ENCODE results near the gene TAS1R3.
A peak's percentile ranks its signal among the peaks of the same experiment; 100 is the strongest.
"Not testable (repeated sequence)": the region's sequence is repeated elsewhere in the genome, so short reads cannot be mapped to it uniquely, and the experiment has no call there.

The TAS1R3 gene

DNA sequence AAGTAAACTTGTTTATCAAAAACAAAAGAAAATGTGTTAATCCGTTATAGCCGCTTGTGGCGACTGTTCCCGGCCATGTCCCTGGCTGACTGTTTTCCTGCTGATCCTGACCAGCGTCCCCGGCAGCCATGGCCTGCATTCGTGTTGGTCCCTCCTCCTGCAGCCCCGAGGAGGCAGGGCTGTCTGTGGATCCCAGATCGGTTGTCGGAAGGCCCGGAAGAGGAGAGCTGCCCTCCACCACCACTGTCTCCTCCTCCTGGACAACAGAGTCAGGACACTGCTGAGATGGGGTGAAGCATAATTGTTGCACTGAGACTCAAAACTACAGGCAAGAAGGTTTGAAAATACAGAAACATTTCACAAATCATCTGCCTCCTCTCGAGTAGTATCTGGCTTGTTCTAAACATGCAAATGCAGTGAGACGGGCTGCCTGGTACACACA lies 30.9 kb downstream of the TAS1R3 start:
- no peaks in the 10 kb centered on the region for H3K36me3 Mint-ChIP-seq (ENCODE audit: insufficient read depth)
- H3K27ac Mint-ChIP-seq (ENCODE audit: low read depth): no peak overlapping the region
- DNase-seq (ENCODE audit: low spot score in 2 of 2): no peak
- H3K4me3 Mint-ChIP-seq: no peak overlapping the region
- no peaks in the 10 kb centered on the region for H3K9me3 Mint-ChIP-seq
- ATAC-seq (replicated peaks; ENCODE audit: extremely low read depth, poor library complexity, severe bottlenecking): no peak
- peaks cover 36% of the 10 kb centered on the region for H3K27me3 Mint-ChIP-seq
- H3K4me1 Mint-ChIP-seq: peaks cover 10% of the 10 kb centered on the region

DNA sequence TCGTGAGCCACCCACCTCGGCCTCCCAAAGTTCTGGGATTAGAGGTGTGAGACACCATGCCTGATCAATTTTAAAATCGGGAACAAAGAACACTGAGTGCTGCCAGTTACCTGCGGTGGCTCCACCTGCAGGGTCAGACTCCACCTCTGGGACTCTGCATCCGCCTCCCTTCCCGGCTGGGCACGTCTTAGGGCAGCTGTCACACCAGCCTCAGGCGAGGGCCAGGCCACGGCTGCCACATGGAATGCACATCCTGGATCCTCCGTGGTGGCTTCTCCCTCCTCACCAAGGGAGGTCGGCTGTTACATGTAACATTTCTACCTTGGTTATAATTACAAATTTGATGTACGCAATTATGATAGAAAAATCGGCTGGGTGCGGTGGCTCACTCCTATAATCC lies 33.2 kb downstream of the TAS1R3 start:
- no peak for DNase-seq (ENCODE audit: low spot score in 2 of 2)

GRCh38 chr1:1365875-1366698 lies 35.0 kb downstream of the TAS1R3 start:
- Mint-ChIP-seq H3K9me3 (no peaks in the 10 kb centered on the region), H3K36me3 (ENCODE audit: insufficient read depth) (peaks cover 2% of the 10 kb centered on the region), H3K27me3 (peaks cover 4% of the 10 kb centered on the region), H3K27ac (ENCODE audit: low read depth) (no peak overlapping the region), H3K4me1 (peaks cover under 1% of the 10 kb centered on the region), H3K4me3 (no peak overlapping the region)
- DNase-seq (ENCODE audit: low spot score in 2 of 2) (no peak), ATAC-seq (replicated peaks; ENCODE audit: extremely low read depth, poor library complexity, severe bottlenecking) (no peak)

More for the DNA sequence above, 33.2 kb downstream of the TAS1R3 start:
- ATAC-seq (replicated peaks; ENCODE audit: extremely low read depth, poor library complexity, severe bottlenecking): no peak
- peaks cover 6% of the 10 kb centered on the region for H3K4me1 Mint-ChIP-seq
- H3K36me3 Mint-ChIP-seq (ENCODE audit: insufficient read depth): no peaks in the 10 kb centered on the region
- H3K27ac Mint-ChIP-seq (ENCODE audit: low read depth): no peak overlapping the region
- H3K9me3 Mint-ChIP-seq: no peaks in the 10 kb centered on the region
- peaks cover 13% of the 10 kb centered on the region for H3K27me3 Mint-ChIP-seq
- H3K4me3 Mint-ChIP-seq: no peak overlapping the region

- Mint-ChIP-seq H3K4me1 (no peaks in the 10 kb centered on the region), H3K27me3 (no peaks in the 10 kb centered on the region), H3K9me3 (no peaks in the 10 kb centered on the region), H3K27ac (ENCODE audit: low read depth) (no peak overlapping the region), H3K4me3 (no peak overlapping the region), H3K36me3 (ENCODE audit: insufficient read depth) (peaks cover 7% of the 10 kb centered on the region)
- no peak for ATAC-seq (replicated peaks; ENCODE audit: extremely low read depth, poor library complexity, severe bottlenecking)
- DNase-seq (ENCODE audit: low spot score in 2 of 2): no peak
These were observed 35.6 kb downstream of the TAS1R3 start for GRCh38 chr1:1366699-1367066.

GRCh38 chr1:1367315-1367714 lies 36.2 kb downstream of the TAS1R3 start:
- DNase-seq (ENCODE audit: low spot score in 2 of 2) (no peak), ATAC-seq (replicated peaks; ENCODE audit: extremely low read depth, poor library complexity, severe bottlenecking) (no peak)
- no peak overlapping the region for H3K4me3 Mint-ChIP-seq
- H3K27ac Mint-ChIP-seq (ENCODE audit: low read depth): no peak overlapping the region
- peaks cover 9% of the 10 kb centered on the region for H3K36me3 Mint-ChIP-seq (ENCODE audit: insufficient read depth)
- H3K9me3 Mint-ChIP-seq: no peaks in the 10 kb centered on the region
- H3K4me1 Mint-ChIP-seq: peaks cover 4% of the 10 kb centered on the region
- no peaks in the 10 kb centered on the region for H3K27me3 Mint-ChIP-seq

- DNase-seq (ENCODE audit: low spot score in 2 of 2); H3K27me3 Mint-ChIP-seq; ATAC-seq (replicated peaks; ENCODE audit: extremely low read depth, poor library complexity, severe bottlenecking); H3K4me3 Mint-ChIP-seq; H3K27ac Mint-ChIP-seq (ENCODE audit: low read depth); H3K4me1 Mint-ChIP-seq; H3K9me3 Mint-ChIP-seq: not testable (repeated sequence)
- peaks cover 13% of the 10 kb centered on the region for H3K36me3 Mint-ChIP-seq (ENCODE audit: insufficient read depth)
These were observed 39.0 kb downstream of the TAS1R3 start for GRCh38 chr1:1370094-1370493.

GRCh38 chr1:1370771-1371300 lies 39.8 kb downstream of the TAS1R3 start:
- no peak for DNase-seq (ENCODE audit: low spot score in 2 of 2)
- Mint-ChIP-seq H3K9me3 (no peaks in the 10 kb centered on the region), H3K4me1 (peaks cover 10% of the 10 kb centered on the region), H3K36me3 (ENCODE audit: insufficient read depth) (peaks cover 18% of the 10 kb centered on the region), H3K27me3 (no peaks in the 10 kb centered on the region), H3K27ac (ENCODE audit: low read depth) (peak overlapping the region; percentile 58), H3K4me3 (no peak overlapping the region)
- no peak for ATAC-seq (replicated peaks; ENCODE audit: extremely low read depth, poor library complexity, severe bottlenecking)

- Mint-ChIP-seq H3K27me3 (no peaks in the 10 kb centered on the region), H3K36me3 (ENCODE audit: insufficient read depth) (peaks cover 18% of the 10 kb centered on the region), H3K4me3 (no peak overlapping the region), H3K9me3 (no peaks in the 10 kb centered on the region), H3K4me1 (peaks cover 10% of the 10 kb centered on the region), H3K27ac (ENCODE audit: low read depth) (peak overlapping the region; percentile 58)
- peak; percentile 68 to 84 for DNase-seq (ENCODE audit: low spot score in 2 of 2)
- peak; percentile 75 for ATAC-seq (replicated peaks; ENCODE audit: extremely low read depth, poor library complexity, severe bottlenecking)
These were observed 40.3 kb downstream of the TAS1R3 start for GRCh38 chr1:1371364-1371745.

GRCh38 chr1:1371746-1372711 lies 40.9 kb downstream of the TAS1R3 start:
- H3K27ac Mint-ChIP-seq (ENCODE audit: low read depth): peak overlapping the region; percentile 58
- peak overlapping the region; percentile 60 for H3K4me3 Mint-ChIP-seq
- peaks cover 10% of the 10 kb centered on the region for H3K4me1 Mint-ChIP-seq
- no peaks in the 10 kb centered on the region for H3K27me3 Mint-ChIP-seq
- H3K36me3 Mint-ChIP-seq (ENCODE audit: insufficient read depth): peaks cover 18% of the 10 kb centered on the region
- DNase-seq (ENCODE audit: low spot score in 2 of 2) (peak; percentile 66 to 77), ATAC-seq (replicated peaks; ENCODE audit: extremely low read depth, poor library complexity, severe bottlenecking) (peak; percentile 29)
- no peaks in the 10 kb centered on the region for H3K9me3 Mint-ChIP-seq

DNA sequence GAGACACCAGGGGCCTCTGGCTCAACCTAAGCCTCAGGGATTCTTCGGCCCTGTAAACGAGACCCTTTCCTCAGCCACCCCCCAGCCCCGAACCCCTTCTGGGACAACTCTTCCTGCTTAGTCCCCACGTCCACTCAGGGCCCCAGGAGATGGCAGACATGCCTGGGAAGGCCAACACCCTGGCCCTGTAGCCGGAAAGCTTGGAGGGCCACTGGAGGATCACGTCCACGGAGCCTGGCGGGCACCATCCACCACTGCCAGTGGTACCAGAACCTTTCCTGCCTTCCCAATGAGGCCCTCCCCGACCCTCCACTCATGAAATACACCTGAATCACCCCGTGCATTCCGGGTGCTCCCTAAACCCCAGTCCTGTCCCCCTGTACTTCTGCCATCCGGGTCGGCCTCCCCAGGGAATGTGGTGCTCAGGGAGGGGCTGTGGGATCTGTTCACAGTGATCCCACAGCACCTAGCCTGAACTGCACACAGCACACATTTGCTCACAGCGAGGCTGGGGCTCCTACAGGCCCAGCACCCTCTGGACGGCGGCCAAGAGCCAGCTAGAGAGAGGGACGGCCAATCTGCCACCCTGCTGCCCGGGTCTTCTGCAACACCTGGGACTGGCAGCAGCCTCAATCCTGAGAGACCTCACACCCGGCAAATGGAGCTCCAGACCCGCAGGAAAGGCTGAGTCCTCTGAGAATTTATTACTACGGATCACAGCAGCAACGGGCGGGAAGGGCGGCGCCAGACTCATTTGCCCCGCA lies 42.2 kb downstream of the TAS1R3 start:
- DNase-seq (ENCODE audit: low spot score in 2 of 2) (no peak), ATAC-seq (replicated peaks; ENCODE audit: extremely low read depth, poor library complexity, severe bottlenecking) (no peak)
- Mint-ChIP-seq H3K27ac (ENCODE audit: low read depth) (no peak overlapping the region), H3K27me3 (no peaks in the 10 kb centered on the region), H3K4me3 (peak overlapping the region; percentile 88), H3K9me3 (no peaks in the 10 kb centered on the region), H3K36me3 (ENCODE audit: insufficient read depth) (peaks cover 18% of the 10 kb centered on the region), H3K4me1 (peaks cover 10% of the 10 kb centered on the region)

DNA sequence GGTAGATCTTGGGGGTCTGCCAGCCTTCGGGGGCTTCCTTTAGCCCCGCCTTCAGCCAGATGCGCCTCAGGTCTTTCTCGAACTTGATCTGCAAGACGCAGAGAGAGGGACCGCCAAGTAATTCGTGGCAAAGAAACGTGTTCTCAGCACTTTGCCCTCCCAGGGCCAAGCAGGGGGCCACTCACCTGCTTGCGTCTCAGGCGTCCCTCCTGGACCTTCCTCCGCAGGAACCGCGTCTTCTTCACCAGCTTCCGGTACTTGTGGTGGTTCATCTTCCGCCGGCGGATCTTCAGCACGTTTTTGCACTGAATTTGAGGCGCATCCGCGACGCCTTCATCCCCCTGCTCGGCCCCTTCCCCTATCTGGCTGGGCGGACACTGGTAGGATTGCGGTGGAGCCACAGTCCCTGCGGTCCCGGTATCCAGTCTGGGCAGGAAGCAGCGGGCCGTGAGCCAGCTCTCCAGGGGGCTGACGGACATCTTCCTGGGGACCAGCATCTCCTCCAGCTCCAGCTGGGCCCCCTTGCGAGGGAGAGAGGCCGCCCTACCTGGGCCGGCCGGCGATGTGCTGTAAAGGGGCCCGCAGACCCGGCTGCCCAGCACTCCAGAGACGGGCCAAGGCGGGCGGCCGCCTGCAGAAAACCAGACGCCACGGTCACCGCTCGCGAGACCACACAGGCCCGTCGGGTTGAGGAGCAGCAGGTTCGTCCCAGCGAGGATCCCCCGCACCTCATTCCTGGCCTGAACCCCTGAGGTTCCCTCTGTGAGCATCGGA lies 42.9 kb downstream of the TAS1R3 start:
- Mint-ChIP-seq H3K27me3 (no peaks in the 10 kb centered on the region), H3K4me1 (peaks cover 10% of the 10 kb centered on the region), H3K4me3 (peak overlapping the region; percentile 88), H3K9me3 (no peaks in the 10 kb centered on the region), H3K36me3 (ENCODE audit: insufficient read depth) (peaks cover 18% of the 10 kb centered on the region), H3K27ac (ENCODE audit: low read depth) (peak overlapping the region; percentile 96)
- DNase-seq (ENCODE audit: low spot score in 2 of 2): no peak
- no peak for ATAC-seq (replicated peaks; ENCODE audit: extremely low read depth, poor library complexity, severe bottlenecking)
